WTC11 (cell line): ENCODE data around the gene COG6.

Source experiments
- CTCF ChIP-seq: fragments of 200-600 bp; IDR thresholded peaks from 2 replicates; pipeline ENCODE4 v1.8.0; 2022; ENCODE audit warnings: antibody characterized with exemption
- FOXP4 ChIP-seq: sonication (generic); formaldehyde crosslinking; IDR thresholded peaks from 2 replicates; pipeline ENCODE4 v1.8.0; 2022; ENCODE audit warnings: mild to moderate bottlenecking, missing genetic modification reagents
- IRF1 ChIP-seq: sonication (generic); formaldehyde crosslinking; IDR thresholded peaks from 2 replicates; pipeline ENCODE4 v1.8.0; 2023; ENCODE audit warnings: missing genetic modification reagents
- MXD4 ChIP-seq: fragments of 250-450 bp; sonication (Bioruptor Pico); IDR thresholded peaks from 2 replicates; pipeline ENCODE4 v1.8.0; 2021; ENCODE audit warnings: mild to moderate bottlenecking, moderate library complexity, borderline replicate concordance
- SP1 ChIP-seq: sonication (generic); formaldehyde crosslinking; conservative IDR thresholded peaks from 2 replicates; pipeline ENCODE4 v1.8.1; 2022; ENCODE audit warnings: missing genetic modification reagents
- TP53 ChIP-seq: sonication (generic); formaldehyde crosslinking; IDR thresholded peaks from 2 replicates; pipeline ENCODE4 v1.8.1; 2023; ENCODE audit warnings: mild to moderate bottlenecking, missing genetic modification reagents
- USF1 ChIP-seq: sonication (generic); formaldehyde crosslinking; IDR thresholded peaks from 2 replicates; pipeline ENCODE4 v1.8.0; 2022; ENCODE audit warnings: mild to moderate bottlenecking, missing genetic modification reagents
- USF2 ChIP-seq: sonication (generic); formaldehyde crosslinking; IDR thresholded peaks from 2 replicates; pipeline ENCODE4 v1.8.1; 2023; ENCODE audit warnings: mild to moderate bottlenecking, missing genetic modification reagents, moderate library complexity
- ZNF121 ChIP-seq: sonication (generic); formaldehyde crosslinking; IDR thresholded peaks from 2 replicates; pipeline ENCODE4 v1.8.0; 2023; ENCODE audit warnings: missing genetic modification reagents

- TF ChIP-seq TP53 (CRISPR knock-in tag), result no peak
- no peak for TF ChIP-seq IRF1
- TF ChIP-seq CTCF, result no peak
- TF ChIP-seq SP1, result no peak
- no peak for TF ChIP-seq USF2 (CRISPR knock-in tag)
- TF ChIP-seq MXD4, result no peak
- no peak for TF ChIP-seq USF1 (CRISPR knock-in tag)
- no peak for TF ChIP-seq ZNF121
- no peak for TF ChIP-seq FOXP4
These were observed 33.4 kb downstream of the COG6 start for GRCh38 chr13:39688699-39689405.
